OCI-LY3 (cell line): ENCODE data around the gene BST1.

Source experiments
- H2AFZ ChIP-seq: fragments of 200-600, 300-600 bp; shearing (Covaris generic); 2 replicates; pipeline ENCODE4 v1.6.0; 2014; ENCODE audit warnings: antibody characterized with exemption, low read depth, low read length
- H3K27ac ChIP-seq: fragments of 200-600, 300-600 bp; sonication (generic); 2 replicates; pipeline ENCODE4 v1.5.1; 2014; ENCODE audit warnings: mild to moderate bottlenecking, low read length, moderate library complexity, mixed read lengths
- H3K27me3 ChIP-seq: fragments of 200-600, 300-600 bp; sonication (generic); 2 replicates; pipeline ENCODE4 v1.6.1; 2014; ENCODE audit warnings: low read depth, low read length, mixed read lengths
- H3K36me3 ChIP-seq: fragments of 200-600, 300-600 bp; sonication (generic); replicated peaks from 2 replicates; pipeline ENCODE3; 2014; ENCODE audit warnings: low read depth, low read length, mixed read lengths
- H3K4me1 ChIP-seq: fragments of 300-600, 200-600 bp; sonication (generic); 2 replicates; pipeline ENCODE4 v1.6.1; 2014; ENCODE audit warnings: low read length, mixed read lengths
- H3K4me2 ChIP-seq: fragments of 200-600, 300-600 bp; sonication (generic); 2 replicates; pipeline ENCODE4 v1.6.1; 2014; ENCODE audit warnings: low read length, mixed read lengths
- H3K4me3 ChIP-seq: fragments of 300-600, 200-600 bp; sonication (generic); 2 replicates; pipeline ENCODE4 v1.5.1; 2014; ENCODE audit warnings: antibody characterized with exemption, mild to moderate bottlenecking, low read length, moderate library complexity
- H3K79me2 ChIP-seq: fragments of 300-600, 200-600 bp; shearing (Covaris generic); 2 replicates; pipeline ENCODE4 v1.6.1; 2014; ENCODE audit warnings: mild to moderate bottlenecking, low read length, mixed read lengths
- H3K9ac ChIP-seq: fragments of 300-600, 200-600 bp; shearing (Covaris generic); 2 replicates; pipeline ENCODE4 v1.6.0; 2014; ENCODE audit warnings: mild to moderate bottlenecking, low read length, moderate library complexity
- H3K9me3 ChIP-seq: fragments of 200-600, 300-600 bp; shearing (Covaris generic); 2 replicates; pipeline ENCODE4 v1.6.1; 2014; ENCODE audit warnings: low read length, mixed read lengths; ENCODE audit not compliant: insufficient read depth
- H4K20me1 ChIP-seq: fragments of 200-600, 300-600 bp; sonication (generic); 2 replicates; pipeline ENCODE4 v1.6.1; 2016; ENCODE audit warnings: low read length, mixed read lengths; ENCODE audit not compliant: insufficient read depth
- CTCF ChIP-seq: fragments of 200-600, 300-600 bp; sonication (generic); IDR thresholded peaks from 2 replicates; pipeline ENCODE4 v1.5.1; 2014; ENCODE audit warnings: antibody characterized with exemption, low read length, low read depth
- EZH2phosphoT487 ChIP-seq: fragments of 200-600 bp; shearing (Covaris generic); IDR thresholded peaks from 2 replicates; pipeline ENCODE4 v1.6.1; 2018; ENCODE audit warnings: antibody characterized with exemption, mixed run types, low read depth

Gene BST1

DNA sequence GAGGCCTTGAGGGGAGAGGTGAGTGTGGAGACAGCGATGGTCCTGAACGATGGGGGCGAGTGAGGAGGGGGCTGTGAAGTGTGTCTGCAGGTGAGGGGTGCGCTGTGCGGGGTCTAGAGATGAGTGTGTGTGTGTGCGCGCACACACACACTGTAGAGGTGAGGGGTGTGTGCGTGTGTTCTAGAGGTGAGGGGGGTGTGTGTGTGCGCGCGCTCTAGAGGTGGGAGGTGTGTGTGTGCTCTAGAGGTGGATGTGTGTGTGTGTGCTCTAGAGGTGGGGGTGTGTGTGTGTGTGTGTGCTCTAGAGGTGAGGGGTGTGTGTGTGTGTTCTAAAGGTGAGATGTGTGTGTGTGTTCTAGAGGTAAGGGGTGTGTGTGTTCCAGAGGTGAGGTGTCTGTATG, 574 bp downstream of the BST1 start:
- H3K4me3 ChIP-seq = no peak overlapping the region

GRCh38 chr4:15704129-15704528, 1.3 kb downstream of the BST1 start:
- H2AFZ ChIP-seq = no peak overlapping the region
- H3K9me3 ChIP-seq = peaks cover 3% of the 10 kb centered on the region
- no peaks in the 10 kb centered on the region for H4K20me1 ChIP-seq
- H3K27ac ChIP-seq = no peak overlapping the region
- no peak overlapping the region for H3K4me3 ChIP-seq
- no peaks in the 10 kb centered on the region for H3K36me3 ChIP-seq
- TF ChIP-seq EZH2phosphoT487 = no peak
- TF ChIP-seq CTCF = no peak
- no peaks in the 10 kb centered on the region for H3K27me3 ChIP-seq
- no peak overlapping the region for H3K9ac ChIP-seq
- H3K4me1 ChIP-seq = no peaks in the 10 kb centered on the region
- no peaks in the 10 kb centered on the region for H3K79me2 ChIP-seq
- H3K4me2 ChIP-seq = no peak overlapping the region

More for the DNA sequence above, 574 bp downstream of the BST1 start:
- no peaks in the 10 kb centered on the region for H4K20me1 ChIP-seq
- TF ChIP-seq CTCF = no peak
- no peak for TF ChIP-seq EZH2phosphoT487
- H3K27ac ChIP-seq = no peak overlapping the region
- H3K9me3 ChIP-seq = peaks cover 6% of the 10 kb centered on the region
- no peak overlapping the region for H3K9ac ChIP-seq
- H3K36me3 ChIP-seq = no peaks in the 10 kb centered on the region
- no peaks in the 10 kb centered on the region for H3K27me3 ChIP-seq
- H3K4me2 ChIP-seq = no peak overlapping the region
- H2AFZ ChIP-seq = no peak overlapping the region
- no peaks in the 10 kb centered on the region for H3K79me2 ChIP-seq
- H3K4me1 ChIP-seq = no peaks in the 10 kb centered on the region

- Histone ChIP-seq H3K36me3 (no peaks in the 10 kb centered on the region), H3K9me3 (no peaks in the 10 kb centered on the region), H3K27me3 (no peaks in the 10 kb centered on the region; the same call in 1 of the 2 replicates), H3K9ac (no peak overlapping the region), H3K4me1 (no peaks in the 10 kb centered on the region), H4K20me1 (no peaks in the 10 kb centered on the region), H3K4me3 (no peak overlapping the region), H3K4me2 (no peak overlapping the region), H2AFZ (no peak overlapping the region), H3K27ac (no peak overlapping the region), H3K79me2 (no peaks in the 10 kb centered on the region)
- TF ChIP-seq EZH2phosphoT487 (no peak), CTCF (no peak)
These were observed 3.9 kb downstream of the BST1 start for GRCh38 chr4:15706646-15707362.

- Histone ChIP-seq H2AFZ (no peak overlapping the region), H3K4me1 (no peaks in the 10 kb centered on the region), H3K9ac (no peak overlapping the region)
These were observed 4.5 kb downstream of the BST1 start for GRCh38 chr4:15707363-15707715.

More at GRCh38 chr4:15707363-15707715, 4.5 kb downstream of the BST1 start:
- no peaks in the 10 kb centered on the region for H3K9me3 ChIP-seq
- no peak overlapping the region for H3K4me2 ChIP-seq
- TF ChIP-seq CTCF = no peak
- H3K27ac ChIP-seq = no peak overlapping the region
- no peaks in the 10 kb centered on the region for H3K79me2 ChIP-seq
- no peaks in the 10 kb centered on the region for H4K20me1 ChIP-seq
- no peaks in the 10 kb centered on the region for H3K36me3 ChIP-seq
- no peak overlapping the region for H3K4me3 ChIP-seq
- no peaks in the 10 kb centered on the region; the same call in 1 of the 2 replicates for H3K27me3 ChIP-seq
